Epithelial cell of prostate (primary cell): ENCODE measurements around the gene SNRK.

ENCODE experiments used
- DNase-seq: peaks from one replicate; pipeline ENCODE4 v3.0.0-alpha.2; 2011; ENCODE audit warnings: low read depth, low spot score
- H3K27ac ChIP-seq: fragments of 450-650 bp; 2 replicates; pipeline ENCODE4 v1.5.1; 2017; ENCODE audit warnings: mild to moderate bottlenecking

Gene SNRK

DNA sequence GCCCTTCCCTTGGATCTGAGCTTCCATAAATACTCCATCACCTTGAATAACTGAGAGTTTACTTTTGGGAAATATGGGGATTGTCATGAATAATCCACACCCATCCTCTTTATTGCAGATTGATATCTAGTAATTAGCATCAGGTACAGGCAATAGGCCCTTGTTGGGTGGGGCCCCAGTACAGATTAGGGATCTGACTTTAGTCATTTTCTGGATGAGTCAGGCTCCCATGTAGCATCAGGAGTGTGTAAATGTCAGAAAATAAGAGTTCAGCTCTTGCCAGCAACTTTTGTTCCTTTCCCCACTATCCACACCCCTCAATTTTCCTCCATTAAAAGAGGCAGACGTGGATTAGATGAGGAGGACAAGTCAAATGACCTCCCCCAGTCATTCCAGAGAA, 17.7 kb upstream of the SNRK start:
- peak; percentile 8 for DNase-seq
- H3K27ac ChIP-seq, result no peak overlapping the region

DNA sequence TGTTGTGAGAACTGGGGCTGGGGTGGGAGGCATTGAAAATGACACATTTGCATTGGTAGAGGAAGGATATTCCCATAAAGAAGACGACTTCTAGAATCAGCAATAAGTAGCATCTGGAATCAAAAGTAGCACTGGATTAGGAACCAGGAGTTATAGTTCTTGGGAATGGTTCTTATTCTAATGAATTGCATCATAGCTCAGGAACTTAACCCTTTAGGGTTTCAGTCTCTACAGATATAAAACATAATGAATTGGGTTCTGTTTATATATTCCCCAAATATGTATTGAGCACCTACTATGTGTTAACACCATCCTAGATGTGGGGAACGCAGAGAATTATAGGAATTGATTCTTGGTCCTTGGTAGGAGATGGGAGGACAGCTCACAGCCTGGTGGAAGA, 16.3 kb upstream of the SNRK start:
- H3K27ac ChIP-seq, result no peak overlapping the region

DNA sequence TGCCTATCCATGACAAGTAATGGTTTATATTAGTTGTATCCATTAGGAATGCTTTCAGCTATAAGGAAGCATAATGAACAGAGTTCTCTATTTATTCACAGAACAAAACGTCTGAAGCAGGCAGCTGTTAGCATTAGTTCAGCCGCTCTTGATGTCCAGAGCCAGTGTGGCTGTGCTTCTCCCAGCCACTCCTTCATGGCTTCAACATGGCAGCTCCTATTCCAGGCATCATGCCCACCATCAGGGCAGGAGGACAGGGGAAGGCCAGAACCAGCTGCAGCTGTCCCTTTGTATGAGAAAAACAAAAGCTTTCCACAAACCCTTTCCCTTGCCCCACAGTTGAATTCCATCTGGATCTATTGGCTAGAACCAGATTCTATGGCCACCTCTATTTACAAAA, 12.9 kb upstream of the SNRK start:
- DNase-seq, result no peak

More for the DNA sequence above, 16.3 kb upstream of the SNRK start:
- no peak for DNase-seq

DNA sequence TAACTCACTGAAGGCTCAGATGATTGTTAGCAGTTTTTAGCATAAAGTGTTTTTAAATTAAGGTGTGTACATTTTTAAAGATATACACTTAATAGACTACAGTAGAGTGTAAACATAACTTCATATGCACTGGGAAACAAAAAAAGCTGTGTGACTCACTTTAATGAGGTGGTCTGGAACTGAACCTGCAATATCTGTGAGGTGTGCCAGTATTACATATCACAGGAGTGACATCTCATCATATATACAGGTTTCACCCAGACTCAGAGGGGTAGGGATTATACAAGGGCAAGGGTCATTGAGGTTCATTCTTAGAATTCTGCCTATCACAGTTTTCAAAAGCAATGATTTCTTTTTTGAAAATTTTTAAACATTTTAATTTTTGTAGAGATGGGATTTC, 7.3 kb upstream of the SNRK start:
- no peak for DNase-seq
- no peak overlapping the region for H3K27ac ChIP-seq

More for the DNA sequence above, 12.9 kb upstream of the SNRK start:
- H3K27ac ChIP-seq, result no peak overlapping the region

DNA sequence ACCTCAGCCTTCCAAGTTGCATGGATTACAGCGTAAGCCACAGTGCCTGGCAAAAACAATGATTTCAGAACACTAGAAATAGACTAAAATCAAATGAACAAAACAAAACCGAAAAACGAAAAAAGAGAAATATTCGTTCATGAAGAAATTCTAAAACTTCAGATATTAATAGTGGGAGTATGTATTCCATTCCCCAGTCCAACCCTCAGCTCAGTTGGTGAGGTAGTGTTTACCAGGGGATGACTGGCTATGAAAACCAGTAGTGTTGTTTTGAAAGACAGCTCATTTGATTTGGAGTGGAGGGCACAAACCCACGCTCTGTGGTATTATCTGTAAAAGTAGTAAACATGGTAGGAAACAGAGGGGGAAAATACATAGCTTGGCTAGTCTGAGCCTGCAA, 6.8 kb upstream of the SNRK start:
- H3K27ac ChIP-seq, result no peak overlapping the region
- DNase-seq, result no peak

DNA sequence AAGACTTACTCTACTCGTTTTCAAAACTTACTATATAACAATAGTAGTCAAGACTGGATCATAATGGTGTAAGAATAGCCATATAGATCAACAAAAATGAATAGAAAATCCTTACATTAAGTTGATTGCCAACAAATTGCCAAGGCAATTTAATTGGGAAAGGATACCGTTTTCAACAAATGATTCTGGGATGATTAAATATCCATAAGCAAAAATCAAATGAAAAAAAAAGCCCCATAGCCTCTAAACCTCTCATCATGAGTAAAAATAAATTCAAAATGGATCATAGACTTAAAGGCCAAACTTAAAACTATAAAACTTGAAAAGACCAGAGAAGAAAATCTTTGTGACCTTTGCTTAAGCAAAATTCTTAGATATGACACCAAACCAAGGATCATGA, 5.3 kb upstream of the SNRK start:
- DNase-seq, result no peak
- no peak overlapping the region for H3K27ac ChIP-seq

DNA sequence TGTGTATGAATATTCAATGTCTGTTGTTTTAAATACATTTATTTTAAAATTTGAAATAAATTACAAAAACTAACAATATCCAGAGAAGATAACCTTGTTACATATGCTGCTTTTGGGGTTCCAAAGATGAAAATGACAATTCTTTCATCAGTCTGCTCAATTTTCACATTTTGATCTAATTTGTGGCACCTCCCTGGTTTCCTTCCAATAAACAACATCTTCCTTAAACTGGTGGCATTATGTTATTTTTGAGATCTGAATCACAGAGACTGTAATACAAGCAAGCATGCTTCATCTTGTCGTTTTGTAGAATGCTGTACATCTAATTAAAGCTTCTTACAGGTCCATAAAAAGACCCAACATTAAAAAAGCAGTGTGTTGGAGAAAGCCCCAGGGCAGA, 2.2 kb upstream of the SNRK start:
- DNase-seq, result no peak
- no peak overlapping the region for H3K27ac ChIP-seq

DNA sequence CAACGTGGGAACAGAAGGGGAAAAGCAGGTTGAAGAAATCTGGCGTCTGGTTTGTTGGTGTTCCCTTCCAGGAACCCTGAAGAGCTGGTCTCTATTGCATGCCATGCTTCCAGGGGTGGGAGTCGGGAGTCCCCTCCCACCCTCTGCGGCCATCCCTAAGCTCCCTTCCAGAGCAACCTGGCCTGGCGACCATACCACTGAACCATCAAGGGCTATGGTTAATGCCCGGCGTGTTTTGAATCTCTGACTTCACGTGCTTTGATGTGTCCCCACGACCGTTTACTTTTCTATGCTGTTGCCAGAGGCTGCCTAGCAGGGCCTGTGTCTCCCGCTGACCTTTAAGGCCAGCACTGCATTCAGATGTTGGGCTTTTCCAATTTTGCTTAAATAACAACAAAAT, 696 bp upstream of the SNRK start:
- no peak for DNase-seq
- no peak overlapping the region for H3K27ac ChIP-seq

DNA sequence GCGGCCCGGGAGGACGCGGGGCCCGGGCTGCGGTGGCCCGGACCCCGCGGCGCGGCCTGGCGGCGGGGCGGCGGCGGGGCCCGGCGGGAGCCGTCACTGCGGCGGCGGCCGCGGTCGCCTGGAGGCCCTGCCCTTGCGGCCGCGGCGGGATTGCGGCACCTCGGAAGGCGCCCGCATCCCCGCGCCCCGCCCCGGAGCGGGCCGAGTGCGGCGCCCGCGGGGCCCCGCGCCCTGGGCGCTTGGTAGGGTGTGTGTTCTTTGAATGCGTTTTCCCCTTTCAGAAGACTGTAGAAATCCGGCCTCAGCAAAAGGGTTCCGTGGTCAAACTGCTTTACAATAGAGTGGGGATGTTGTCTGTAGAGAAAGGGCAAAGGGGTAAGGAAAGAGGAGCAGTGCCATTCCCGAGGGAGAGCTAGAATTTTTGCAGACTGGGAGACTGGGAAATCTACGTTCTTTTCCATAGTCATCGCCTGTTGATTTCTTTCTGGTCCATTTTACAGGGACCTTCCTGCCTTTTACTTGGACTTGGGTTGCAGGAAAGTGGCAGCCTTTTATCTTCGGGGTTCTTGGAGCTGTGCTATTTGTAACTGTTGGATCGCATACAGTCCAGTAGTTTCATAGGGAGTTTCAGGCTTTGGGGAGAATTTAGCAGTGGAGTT, 630 bp downstream of the SNRK start:
- DNase-seq, result no peak
- H3K27ac ChIP-seq, result peak overlapping the region; percentile 73

DNA sequence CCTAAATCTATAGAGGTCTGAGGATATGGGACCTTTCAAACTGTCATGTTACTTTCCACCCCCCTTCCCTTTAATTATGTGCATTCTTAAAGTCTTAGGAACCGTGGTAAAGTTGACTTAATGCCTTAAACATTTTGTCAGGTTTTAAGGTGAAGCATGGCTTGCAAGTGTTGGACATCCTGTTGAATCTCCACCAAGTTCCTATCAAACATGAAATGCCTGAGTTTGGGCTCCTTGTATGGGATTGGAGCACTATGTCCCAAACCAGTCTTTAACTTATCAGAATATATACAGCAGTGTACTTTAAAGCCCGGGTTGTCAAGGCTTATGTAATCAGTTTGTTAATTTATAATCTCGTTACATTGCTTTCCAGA, 1.1 kb downstream of the SNRK start:
- no peak for DNase-seq

DNA sequence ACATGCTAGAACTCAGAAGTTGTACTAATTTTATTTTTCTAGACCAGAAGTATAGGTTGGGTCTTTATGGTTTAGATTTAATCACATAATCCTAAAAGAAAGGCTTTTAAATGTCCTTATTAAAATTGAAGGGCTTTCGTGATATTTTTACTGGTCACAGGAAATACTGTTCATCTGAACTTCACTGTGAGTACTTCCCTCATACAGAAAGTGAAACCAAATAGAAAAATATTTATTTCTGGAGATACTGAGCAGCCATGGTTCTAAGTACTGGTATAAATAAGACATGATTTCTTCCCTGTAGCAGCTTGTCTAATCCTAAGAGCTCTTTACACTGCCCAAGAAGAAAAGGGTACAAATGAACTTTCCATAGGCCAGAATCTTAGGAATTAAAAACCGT, 2.0 kb downstream of the SNRK start:
- DNase-seq, result no peak
- peak overlapping the region; percentile 73 for H3K27ac ChIP-seq

More for the DNA sequence above, 1.1 kb downstream of the SNRK start:
- peak overlapping the region; percentile 73 for H3K27ac ChIP-seq

DNA sequence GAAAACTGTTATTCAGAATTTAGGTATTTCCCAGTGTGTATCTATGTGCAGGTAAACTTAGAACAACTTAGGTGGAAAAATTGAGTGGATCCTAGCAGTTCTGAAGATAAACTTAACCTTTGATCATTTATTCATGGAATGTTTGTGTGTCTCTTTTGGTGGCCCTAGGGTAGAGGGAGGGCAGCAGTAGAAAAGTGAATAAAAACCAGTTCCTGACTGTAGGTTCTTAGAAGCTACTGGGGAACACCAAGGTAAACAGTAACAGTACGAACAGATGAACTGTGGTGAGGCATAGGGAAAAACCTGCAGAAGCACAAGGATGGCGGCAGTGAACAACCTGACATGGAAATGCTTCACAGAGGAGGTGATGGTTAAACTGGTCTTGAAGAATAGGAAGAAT, 2.5 kb downstream of the SNRK start:
- no peak for DNase-seq
- H3K27ac ChIP-seq, result peak overlapping the region; percentile 73

DNA sequence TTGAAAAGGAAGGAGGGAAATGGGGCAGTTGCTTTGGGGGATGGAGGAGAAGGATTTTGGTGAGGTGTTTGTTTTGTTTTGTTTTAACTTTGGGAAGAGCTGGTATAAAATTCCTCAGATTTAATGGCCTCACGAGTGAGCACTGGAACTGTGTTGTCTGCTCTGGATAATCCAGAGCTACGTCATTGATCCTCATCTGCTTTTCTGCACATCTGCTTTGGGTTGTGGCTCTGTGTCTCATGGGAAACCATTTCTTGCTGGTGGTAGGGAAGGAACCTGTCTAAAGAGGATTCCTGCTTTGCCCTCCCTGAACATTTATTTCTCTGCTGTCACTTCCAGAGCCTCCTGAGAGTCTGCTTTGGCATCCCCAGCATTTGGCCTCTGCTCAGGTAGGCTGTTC, 3.1 kb downstream of the SNRK start:
- peak overlapping the region; percentile 73 for H3K27ac ChIP-seq
- no peak for DNase-seq

DNA sequence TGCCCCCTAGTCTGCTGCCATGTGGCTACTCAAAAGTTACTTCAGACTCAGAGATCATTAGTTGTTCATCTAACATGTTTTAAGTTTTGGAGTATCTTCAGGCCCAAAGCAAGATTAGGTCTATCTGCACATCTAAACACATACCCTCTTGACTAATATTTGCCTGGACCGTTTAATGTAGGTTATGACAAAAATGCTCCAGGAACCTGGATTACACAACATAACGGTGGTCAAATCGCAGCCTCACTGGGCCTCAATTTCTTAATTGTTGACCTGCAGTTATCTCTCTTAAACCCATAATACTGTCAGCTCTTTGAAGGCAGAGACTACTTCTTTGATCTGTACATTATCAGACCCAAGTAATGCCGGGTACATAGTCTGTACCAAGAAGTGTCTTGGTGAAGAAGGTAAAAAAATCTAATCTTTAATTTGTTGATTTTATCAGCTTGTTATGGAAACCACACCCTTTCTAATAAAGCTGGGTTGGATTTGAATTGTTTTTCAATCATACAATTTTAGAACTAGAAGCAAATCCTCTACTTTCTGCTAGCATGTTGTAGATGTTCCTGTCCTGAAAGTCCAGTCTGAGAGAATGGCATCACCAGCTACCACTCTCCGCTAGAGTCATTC, 3.6 kb downstream of the SNRK start:
- H3K27ac ChIP-seq, result peak overlapping the region; percentile 73
- DNase-seq, result no peak

DNA sequence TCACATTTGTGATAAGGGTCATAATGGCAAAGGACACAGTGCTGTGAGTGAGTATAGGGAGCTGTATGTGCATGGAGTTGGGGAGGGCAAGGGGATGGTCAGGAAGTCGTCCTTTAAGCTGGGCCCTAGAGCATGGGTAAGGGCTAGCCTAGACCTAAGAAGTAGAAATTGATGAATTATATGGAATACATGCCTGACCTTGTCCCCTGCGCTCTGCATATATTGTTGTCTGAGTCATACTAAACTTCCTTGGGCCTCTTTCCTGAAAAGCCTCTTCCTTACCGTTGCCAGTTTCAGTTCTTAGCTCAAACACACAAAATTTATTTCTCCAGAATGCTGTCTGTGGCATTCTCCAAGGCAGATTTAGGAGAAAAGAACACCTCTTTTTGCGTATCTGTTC, 4.6 kb downstream of the SNRK start:
- DNase-seq, result no peak
- peak overlapping the region; percentile 73 for H3K27ac ChIP-seq

DNA sequence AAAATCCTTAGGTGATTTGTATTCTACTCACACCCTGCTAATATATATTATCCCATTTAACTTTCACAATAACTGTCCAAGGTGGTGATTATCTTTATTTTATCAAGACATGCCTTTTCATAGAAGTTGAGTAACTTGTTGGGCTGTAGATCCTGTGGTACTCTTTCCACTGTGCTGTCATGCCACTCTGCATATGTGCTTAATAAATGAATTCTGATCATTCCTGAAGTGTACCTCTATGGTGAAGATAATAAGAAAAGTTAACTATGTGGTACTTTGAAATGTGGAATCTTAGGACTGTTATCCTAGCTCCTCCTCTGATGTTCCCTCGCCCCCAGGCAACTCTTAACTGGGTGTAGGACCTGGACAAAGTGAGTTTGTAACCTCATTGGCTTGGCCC, 5.2 kb downstream of the SNRK start:
- DNase-seq, result no peak
- peak overlapping the region; percentile 73 for H3K27ac ChIP-seq

DNA sequence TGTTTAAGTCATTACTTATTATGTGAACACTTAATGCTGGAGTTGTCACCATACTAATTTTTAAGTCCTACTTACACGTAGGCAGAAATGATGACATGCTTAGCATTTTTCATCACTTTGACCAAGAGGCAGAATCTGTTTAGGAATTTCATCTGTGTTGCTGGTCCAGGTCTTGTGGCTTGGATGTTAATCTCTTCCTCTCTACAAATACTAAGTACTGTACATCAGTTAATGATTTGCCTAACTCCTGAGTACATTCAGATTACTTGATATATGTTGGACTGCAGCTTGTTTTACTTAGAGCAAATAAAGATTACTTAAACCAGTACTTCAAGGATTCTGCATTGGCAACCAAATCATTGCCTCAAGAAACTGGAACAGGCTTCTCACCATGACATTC, 8.6 kb downstream of the SNRK start:
- no peak for DNase-seq
- no peak overlapping the region for H3K27ac ChIP-seq

DNA sequence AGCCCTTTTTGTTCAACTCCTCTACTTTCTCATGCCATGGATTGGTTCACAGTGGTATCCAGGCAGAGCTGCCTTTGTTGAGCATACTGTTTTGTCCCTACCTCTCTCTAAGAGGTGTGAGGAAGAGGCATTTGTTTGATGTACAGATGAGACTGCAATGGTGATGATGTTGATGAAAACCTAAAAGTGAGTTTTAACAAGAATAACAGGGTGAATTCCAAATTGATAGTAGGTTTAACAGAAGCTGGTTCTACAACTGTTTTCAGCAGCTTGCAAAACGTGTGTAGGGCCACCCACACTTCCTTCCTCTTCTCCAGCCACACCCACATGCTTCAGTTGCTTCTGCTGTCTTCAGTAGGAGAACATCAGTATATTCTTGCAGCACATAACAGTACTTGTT, 10.2 kb downstream of the SNRK start:
- H3K27ac ChIP-seq, result no peak overlapping the region
- no peak for DNase-seq

DNA sequence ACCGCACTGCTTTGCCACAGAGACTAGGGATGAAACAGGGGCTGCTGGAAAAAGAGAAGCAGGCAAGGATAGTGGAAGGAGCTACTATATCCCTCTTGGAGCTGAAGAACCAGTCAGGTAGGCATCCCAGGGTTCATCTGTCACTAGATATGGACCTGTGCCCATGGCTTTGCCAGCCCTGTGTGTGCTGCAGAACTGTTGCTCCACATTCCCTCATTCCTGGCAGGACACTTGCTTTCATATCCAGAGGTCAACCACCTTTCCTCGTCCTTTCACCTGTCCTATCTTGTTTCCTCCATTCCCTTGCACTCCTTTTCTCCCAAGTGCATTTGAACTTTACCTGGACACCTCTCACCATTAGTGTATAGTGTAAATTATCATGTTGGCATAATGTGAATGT, 12.0 kb downstream of the SNRK start:
- DNase-seq, result no peak
- no peak overlapping the region for H3K27ac ChIP-seq

DNA sequence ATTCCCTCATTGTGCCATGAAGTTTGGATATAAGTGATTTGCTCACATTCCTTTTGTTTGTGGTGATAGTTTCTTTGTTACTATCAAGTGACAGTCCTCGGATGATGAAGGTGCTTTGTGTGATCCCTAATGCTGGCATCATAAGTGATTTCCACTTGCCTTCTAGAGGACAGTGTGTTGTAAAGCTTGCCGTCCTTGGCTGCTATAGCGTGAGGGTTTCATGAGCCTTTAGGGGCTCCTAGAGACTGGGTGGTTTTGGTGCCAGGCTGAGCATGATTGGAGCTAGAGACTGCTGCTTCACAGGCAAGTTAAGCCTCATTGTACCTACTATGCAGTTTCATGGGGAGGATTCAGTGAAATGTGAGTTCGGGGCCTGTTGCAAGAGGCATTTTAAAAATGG, 12.4 kb downstream of the SNRK start:
- DNase-seq, result no peak
- no peak overlapping the region for H3K27ac ChIP-seq

DNA sequence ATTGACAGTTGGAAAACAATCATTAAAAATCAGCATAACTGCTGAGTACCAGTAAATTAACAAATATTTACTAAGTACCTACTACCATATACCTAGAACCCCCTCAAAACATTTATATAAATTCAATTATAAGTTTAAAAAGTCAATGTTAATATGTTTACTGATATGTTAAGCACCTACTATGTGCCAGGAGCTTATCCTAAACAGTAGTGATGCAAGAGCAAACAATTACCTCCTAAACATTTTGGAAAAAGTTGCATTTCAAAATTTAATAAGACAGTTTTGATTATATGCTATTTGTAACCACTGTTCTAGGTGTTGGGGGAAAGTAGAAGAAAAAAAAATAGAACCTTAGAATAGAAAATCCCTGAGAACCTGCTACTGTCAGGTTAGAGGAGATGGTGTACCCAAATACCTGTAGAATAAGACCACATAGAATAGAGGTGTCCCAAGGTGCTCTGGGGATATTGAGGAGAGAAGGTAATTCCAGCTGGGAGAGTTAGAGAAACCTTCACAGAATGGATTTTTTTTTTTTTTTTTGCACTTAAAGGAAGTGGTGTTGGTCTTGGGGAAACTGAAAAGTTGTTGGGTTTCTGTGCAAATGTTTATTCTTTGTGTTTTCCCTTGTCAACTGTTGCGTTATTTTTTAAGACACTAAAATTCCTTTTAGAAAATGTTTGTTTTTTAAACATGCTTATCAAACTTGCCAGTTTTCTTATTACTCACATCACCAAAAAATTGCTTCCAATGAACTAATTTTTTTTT, 16.0 kb downstream of the SNRK start:
- no peak for DNase-seq
- no peak overlapping the region for H3K27ac ChIP-seq

DNA sequence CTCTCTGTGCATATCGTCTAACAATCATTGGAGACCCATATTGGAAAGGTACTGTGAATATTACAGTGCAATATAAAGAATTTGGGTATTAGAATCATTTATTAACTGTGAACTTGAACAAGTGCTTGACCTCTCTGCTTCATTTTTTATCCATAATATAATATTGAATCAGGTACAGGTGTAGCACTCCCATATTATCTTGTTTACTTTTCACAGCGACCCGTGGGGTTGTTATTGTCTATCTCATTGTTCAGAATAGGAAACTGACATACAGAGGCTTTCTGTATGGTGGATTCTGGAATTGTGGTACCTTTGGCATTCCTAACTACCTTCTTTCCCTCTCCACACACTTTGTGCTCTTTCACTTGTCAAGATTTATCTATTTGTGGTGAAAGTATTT, 17.8 kb downstream of the SNRK start:
- no peak overlapping the region for H3K27ac ChIP-seq

More for the DNA sequence above, 17.8 kb downstream of the SNRK start:
- DNase-seq, result no peak
